ENCODE results near the gene GMDS.

DNA sequence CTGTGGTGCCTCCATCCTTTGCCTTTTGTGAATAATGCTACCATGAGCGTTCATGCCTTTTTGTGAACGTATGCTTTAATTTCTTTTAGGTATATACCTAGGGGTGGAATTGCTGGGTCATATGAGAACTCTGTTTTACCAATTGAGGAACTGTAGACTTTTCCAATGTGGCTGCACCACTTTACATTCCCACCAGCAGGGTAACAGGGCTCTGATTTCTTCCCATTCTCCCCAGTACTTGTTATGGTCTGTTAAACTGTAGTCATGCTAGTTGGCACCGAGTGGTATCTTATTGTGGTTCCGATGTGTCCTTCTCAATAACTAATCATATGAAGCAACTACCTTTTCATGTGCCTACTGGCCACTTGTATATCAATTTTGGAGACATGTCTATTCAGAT lies 312.1 kb downstream of the GMDS start:
- TF ChIP-seq XRCC5 (optimal IDR thresholded peaks at IDR 0.05; ENCODE audit: low read length) = no peak
- no peak for TF ChIP-seq JUN (CRISPR knock-in tag; IDR thresholded peaks at IDR 0.05)
- TF ChIP-seq, protein P1, sequence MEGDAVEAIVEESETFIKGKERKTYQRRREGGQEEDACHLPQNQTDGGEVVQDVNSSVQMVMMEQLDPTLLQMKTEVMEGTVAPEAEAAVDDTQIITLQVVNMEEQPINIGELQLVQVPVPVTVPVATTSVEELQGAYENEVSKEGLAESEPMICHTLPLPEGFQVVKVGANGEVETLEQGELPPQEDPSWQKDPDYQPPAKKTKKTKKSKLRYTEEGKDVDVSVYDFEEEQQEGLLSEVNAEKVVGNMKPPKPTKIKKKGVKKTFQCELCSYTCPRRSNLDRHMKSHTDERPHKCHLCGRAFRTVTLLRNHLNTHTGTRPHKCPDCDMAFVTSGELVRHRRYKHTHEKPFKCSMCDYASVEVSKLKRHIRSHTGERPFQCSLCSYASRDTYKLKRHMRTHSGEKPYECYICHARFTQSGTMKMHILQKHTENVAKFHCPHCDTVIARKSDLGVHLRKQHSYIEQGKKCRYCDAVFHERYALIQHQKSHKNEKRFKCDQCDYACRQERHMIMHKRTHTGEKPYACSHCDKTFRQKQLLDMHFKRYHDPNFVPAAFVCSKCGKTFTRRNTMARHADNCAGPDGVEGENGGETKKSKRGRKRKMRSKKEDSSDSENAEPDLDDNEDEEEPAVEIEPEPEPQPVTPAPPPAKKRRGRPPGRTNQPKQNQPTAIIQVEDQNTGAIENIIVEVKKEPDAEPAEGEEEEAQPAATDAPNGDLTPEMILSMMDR (CRISPR knock-in tag; IDR thresholded peaks at IDR 0.05) = no peak
- TF ChIP-seq, protein P2, sequence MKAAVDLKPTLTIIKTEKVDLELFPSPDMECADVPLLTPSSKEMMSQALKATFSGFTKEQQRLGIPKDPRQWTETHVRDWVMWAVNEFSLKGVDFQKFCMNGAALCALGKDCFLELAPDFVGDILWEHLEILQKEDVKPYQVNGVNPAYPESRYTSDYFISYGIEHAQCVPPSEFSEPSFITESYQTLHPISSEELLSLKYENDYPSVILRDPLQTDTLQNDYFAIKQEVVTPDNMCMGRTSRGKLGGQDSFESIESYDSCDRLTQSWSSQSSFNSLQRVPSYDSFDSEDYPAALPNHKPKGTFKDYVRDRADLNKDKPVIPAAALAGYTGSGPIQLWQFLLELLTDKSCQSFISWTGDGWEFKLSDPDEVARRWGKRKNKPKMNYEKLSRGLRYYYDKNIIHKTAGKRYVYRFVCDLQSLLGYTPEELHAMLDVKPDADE (CRISPR knock-in tag; IDR thresholded peaks at IDR 0.05) = no peak
- TF ChIP-seq CEBPB (IDR thresholded peaks at IDR 0.05; ENCODE audit: borderline replicate concordance, low read depth, low read length) = no peak
- no peak for TF ChIP-seq ZNF792 (CRISPR knock-in tag; IDR thresholded peaks at IDR 0.05)
- no peak for TF ChIP-seq NFYC (CRISPR knock-in tag; IDR thresholded peaks at IDR 0.05)
- TF ChIP-seq SRF (IDR thresholded peaks at IDR 0.05; ENCODE audit: low read depth, low read length) = no peak
- TF ChIP-seq, protein P3, sequence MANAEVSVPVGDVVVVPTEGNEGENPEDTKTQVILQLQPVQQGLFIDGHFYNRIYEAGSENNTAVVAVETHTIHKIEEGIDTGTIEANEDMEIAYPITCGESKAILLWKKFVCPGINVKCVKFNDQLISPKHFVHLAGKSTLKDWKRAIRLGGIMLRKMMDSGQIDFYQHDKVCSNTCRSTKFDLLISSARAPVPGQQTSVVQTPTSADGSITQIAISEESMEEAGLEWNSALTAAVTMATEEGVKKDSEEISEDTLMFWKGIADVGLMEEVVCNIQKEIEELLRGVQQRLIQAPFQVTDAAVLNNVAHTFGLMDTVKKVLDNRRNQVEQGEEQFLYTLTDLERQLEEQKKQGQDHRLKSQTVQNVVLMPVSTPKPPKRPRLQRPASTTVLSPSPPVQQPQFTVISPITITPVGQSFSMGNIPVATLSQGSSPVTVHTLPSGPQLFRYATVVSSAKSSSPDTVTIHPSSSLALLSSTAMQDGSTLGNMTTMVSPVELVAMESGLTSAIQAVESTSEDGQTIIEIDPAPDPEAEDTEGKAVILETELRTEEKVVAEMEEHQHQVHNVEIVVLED (CRISPR knock-in tag; IDR thresholded peaks at IDR 0.05; ENCODE audit: borderline replicate concordance) = no peak
- no peak for TF ChIP-seq STAG1 (CRISPR knock-in tag; IDR thresholded peaks at IDR 0.05)
- TF ChIP-seq HCFC1 (IDR thresholded peaks at IDR 0.05; ENCODE audit: low read depth, low read length) = no peak
- TF ChIP-seq ZNF776 (CRISPR knock-in tag; IDR thresholded peaks at IDR 0.05) = no peak
